ENCODE measurements around the gene PIGBOS1. TPM values are rescaled to one million over a fixed set of nuclear protein-coding genes. Genes with fewer than 3 reads are reported as not detected.
A peak's percentile ranks its signal among the peaks of the same experiment; 100 is the strongest.

PIGBOS1 gene
- total RNA-seq (1 to 10 TPM; 4.7 to 7.0 TPM), polyA plus RNA-seq (10 to 100 TPM in 1 of 2 donors, 1 to 10 TPM in 1; 7.5 to 14.3 TPM)

- TF ChIP-seq FOXA2 (IDR thresholded peaks at IDR 0.05): no peak
- no peak for TF ChIP-seq CTCF (IDR thresholded peaks at IDR 0.05; ENCODE audit: low read depth, low read length, missing input control)
- TF ChIP-seq YY1 (IDR thresholded peaks at IDR 0.05): peak; percentile 93
- peak; percentile 94 for TF ChIP-seq MAX (IDR thresholded peaks at IDR 0.05)
- peak; percentile 94 for TF ChIP-seq ZBTB33 (IDR thresholded peaks at IDR 0.05)
- peak in 1 of 2 donors; percentile 29 for TF ChIP-seq HNF4A (conservative IDR thresholded peaks at IDR 0.05)
- TF ChIP-seq EGR1 (IDR thresholded peaks at IDR 0.05; ENCODE audit: low read depth in 2 of 2): peak in 1 of 2 donors; percentile 74
- no peak for TF ChIP-seq JUND (IDR thresholded peaks at IDR 0.05)
- TF ChIP-seq ATF3 (IDR thresholded peaks at IDR 0.05): no peak
- TF ChIP-seq RAD21 (IDR thresholded peaks at IDR 0.05): peak; percentile 26 to 49
- peak; percentile 81 for TF ChIP-seq REST (IDR thresholded peaks at IDR 0.05)
- TF ChIP-seq SP1 (IDR thresholded peaks at IDR 0.05): no peak
- peak; percentile 86 for TF ChIP-seq TAF1 (conservative IDR thresholded peaks at IDR 0.05)
- peak in 1 of 2 donors; percentile 89 for TF ChIP-seq GABPA (IDR thresholded peaks at IDR 0.05 in 1 of 2, conservative IDR thresholded peaks at IDR 0.05 in 1 of 2)
- TF ChIP-seq RXRA (IDR thresholded peaks at IDR 0.05): peak in 1 of 2 donors; percentile 53
- TF ChIP-seq FOXA1 (IDR thresholded peaks at IDR 0.05): peak; percentile 27
- TF ChIP-seq NR2F2 (IDR thresholded peaks at IDR 0.05): no peak
- DNase-seq (ENCODE audit: low spot score): peak; percentile 84
- Histone ChIP-seq H3K36me3 (ENCODE audit: control insufficient read depth in 4 of 4, insufficient read depth in 3 of 4, low read depth in 1 of 4, low read length in 3 of 4) (no peaks in the 10 kb centered on the region), H3K4me1 (ENCODE audit: control insufficient read depth in 4 of 4, insufficient read depth in 4 of 4, low read length in 3 of 4) (peaks cover 4 to 16% (median 9%) of the 10 kb centered on the region in 4 donors), H3K27me3 (ENCODE audit: control insufficient read depth in 4 of 4, insufficient read depth in 4 of 4, low read length in 3 of 4) (no peaks in the 10 kb centered on the region), H3K4me3 (ENCODE audit: low read depth in 1 of 3, low read length in 3 of 3) (peak within 1 kb of the TSS; percentile 85 to 87 (median 86)), H3K9ac (ENCODE audit: low read depth in 1 of 2, low read length in 2 of 2) (peak within 1 kb of the TSS; percentile 72 to 97), H3K27ac (ENCODE audit: low read depth in 1 of 2, low read length in 2 of 2) (peak within 1 kb of the TSS; percentile 94 to 97), H3K9me3 (ENCODE audit: control insufficient read depth in 4 of 4, low read length in 3 of 4) (no peaks in the 10 kb centered on the region)
- WGBS: under 1% methylated on average over 49 of the region's 49 CpGs
These were observed at the start of gene PIGBOS1, which contains the start of gene PIGB for GRCh38 chr15:55318588-55319494. Gene PIGBOS1 (minus strand): TSS chr15:55319123. CDS start chr15:55317792, 1,331 bp downstream. Gene PIGB (plus strand): TSS chr15:55319222. CDS start chr15:55319251, 29 bp downstream.
